Lung (tissue), 12 donors: Measurements from ENCODE around the gene KRTAP10-10. TPM values are rescaled to one million over a fixed set of nuclear protein-coding genes. Genes with fewer than 3 reads are reported as not detected.
"Not testable (repeated sequence)": the region's sequence is repeated elsewhere in the genome, so short reads cannot be mapped to it uniquely, and the experiment has no call there.

ENCODE experiments used
- ATAC-seq: fragments of 200-7000 bp; cut with Tn5 transposase; one replicate; pipeline ENCODE4 v1.9.1; 2020; ENCODE audit warnings: moderate number of reproducible peaks; ENCODE audit not compliant: insufficient read depth, low FRiP score
- DNase-seq, 3 donors: peaks; one replicate each; pipeline ENCODE4 v3.0.0-alpha.2; 2013 to 2017
- H3K27ac ChIP-seq, 2 donors: one replicate each; pipeline ENCODE4 v1.5.1; 2013; ENCODE audit warnings: mild to moderate bottlenecking in 2 of 2, moderate library complexity in 2 of 2, control low read depth in 1 of 2, inconsistent platforms in 1 of 2, low read depth in 1 of 2, low read length in 1 of 2
- H3K27me3 ChIP-seq, 3 donors: one replicate each; pipeline ENCODE4 v1.5.1; 2013; ENCODE audit warnings: low read length in 2 of 3; ENCODE audit not compliant: control insufficient read depth in 3 of 3, insufficient read depth in 3 of 3
- H3K36me3 ChIP-seq, 4 donors: one replicate each; pipeline ENCODE4 v1.5.1; 2013; ENCODE audit warnings: low read length in 4 of 4, mild to moderate bottlenecking in 1 of 4, moderate library complexity in 1 of 4; ENCODE audit not compliant: control insufficient read depth in 4 of 4, insufficient read depth in 4 of 4
- H3K4me1 ChIP-seq, 5 donors: one replicate each; pipeline ENCODE4 v1.5.1; 2013; ENCODE audit warnings: low read length in 5 of 5, mild to moderate bottlenecking in 2 of 5, moderate library complexity in 1 of 5; ENCODE audit not compliant: control insufficient read depth in 5 of 5, insufficient read depth in 5 of 5
- H3K4me3 ChIP-seq: one replicate; pipeline ENCODE4 v1.5.1; 2013; ENCODE audit warnings: mild to moderate bottlenecking, control low read depth, moderate library complexity
- H3K9ac ChIP-seq, 2 donors: one replicate each; pipeline ENCODE4 v1.5.1; 2013; ENCODE audit warnings: low read length in 2 of 2, control low read depth in 1 of 2; ENCODE audit not compliant: insufficient read depth in 1 of 2
- H3K9me3 ChIP-seq, 4 donors: one replicate each; pipeline ENCODE4 v1.5.1; 2013; ENCODE audit warnings: low read length in 3 of 4, mild to moderate bottlenecking in 1 of 4, moderate library complexity in 1 of 4; ENCODE audit not compliant: control insufficient read depth in 4 of 4, insufficient read depth in 3 of 4
- CTCF ChIP-seq: IDR thresholded peaks from 2 replicates; pipeline ENCODE4 v1.5.1; 2012; ENCODE audit warnings: mild to moderate bottlenecking; ENCODE audit errors: control extremely low read depth, extremely low read depth
- WGBS, 2 donors: extraction: QIAGEN DNeasy Blood & Tissue Kit; methylation state at CpG; one replicate each; pipeline ENCODE4 v1.1.7; 2013; 5-methylcytosine and 5-hydroxymethylcytosine counted together
- polyA plus RNA-seq, 2 donors: library from polyadenylated mRNA; stranded (reverse); fragments of 200-250 nt; gene quantifications; one replicate each; pipeline ENCODE4 v1.2.1, GENCODE V29; 2013
- total RNA-seq, 2 donors: library from RNA; depleted of rRNA in 1 of 2; stranded (reverse); fragments of >200 nt in 1 of 2; gene quantifications; one replicate each; pipeline ENCODE4 v1.2.1, GENCODE V29; 2014 to 2021
- donor health status: control.
- donor health status: control.
- donor health status: Bipolar disorder and iron deficiency.
- donor health status: healthy.
- donor health status: DM: yes; HTN: yes; CAD: no.

KRTAP10-10 gene
- total and polyA plus RNA-seq, 4 donors, result not detected

DNA sequence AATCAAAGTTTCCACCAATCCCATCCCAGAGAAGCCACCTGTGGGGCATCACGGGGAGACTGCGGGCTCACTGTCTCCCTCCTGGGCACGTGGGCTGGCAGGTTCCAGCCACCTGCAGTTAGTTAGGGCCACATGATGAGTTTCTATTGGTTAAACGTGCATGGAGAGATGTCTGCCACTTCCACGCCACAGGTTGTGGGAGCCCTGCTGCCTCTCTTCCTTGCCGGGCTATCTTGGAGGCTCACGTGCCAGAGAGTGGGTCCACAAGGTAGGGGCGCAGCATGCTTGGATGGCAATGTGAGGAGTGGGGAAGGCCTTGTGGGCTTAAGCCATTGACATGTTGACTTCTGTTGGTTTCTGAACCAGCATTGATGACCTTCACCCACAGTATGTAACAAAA, 33.2 kb upstream of the KRTAP10-10 start:
- H3K4me3 ChIP-seq, result no peak overlapping the region
- H3K36me3 ChIP-seq, result no peaks in the 10 kb centered on the region
- H3K27ac ChIP-seq, result no peak overlapping the region
- DNase-seq, result no peak
- peaks cover 0 to 3% (median under 1%) of the 10 kb centered on the region in 4 donors for H3K9me3 ChIP-seq
- ATAC-seq, result no peak
- no peaks in the 10 kb centered on the region for H3K4me1 ChIP-seq
- TF ChIP-seq CTCF, result no peak
- H3K27me3 ChIP-seq, result no peaks in the 10 kb centered on the region
- H3K9ac ChIP-seq, result no peak overlapping the region
- 87 to 91% methylated on average over 8 of the region's 8 CpGs for WGBS, 2 donors

DNA sequence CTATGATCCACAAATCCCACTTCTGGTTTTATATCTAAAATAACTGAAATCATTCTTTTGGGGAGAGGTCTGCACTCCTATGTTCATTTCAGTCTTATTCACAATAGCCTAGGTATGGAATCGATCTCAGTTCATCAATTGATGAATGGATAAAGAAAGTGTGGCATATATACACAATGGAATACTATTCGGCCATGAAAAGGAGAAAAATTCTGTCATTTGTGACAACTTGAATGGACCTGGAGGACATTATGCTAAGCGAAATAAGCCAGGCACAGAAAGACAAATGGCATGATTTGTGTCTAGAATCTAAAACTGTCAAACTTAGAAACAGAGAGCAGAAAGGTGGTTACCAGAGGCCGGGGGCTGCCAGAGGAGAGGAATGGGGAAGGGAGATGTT, 30.7 kb upstream of the KRTAP10-10 start:
- 78 to 88% methylated on average over 4 of the region's 4 CpGs for WGBS, 2 donors
- no peak for ATAC-seq
- Histone ChIP-seq H3K27me3 (no peaks in the 10 kb centered on the region), H3K9me3 (peaks cover 0 to 10% (median 3%) of the 10 kb centered on the region in 4 donors), H3K4me3 (no peak overlapping the region), H3K27ac (no peak overlapping the region), H3K4me1 (no peaks in the 10 kb centered on the region), H3K9ac (no peak overlapping the region), H3K36me3 (no peaks in the 10 kb centered on the region)
- DNase-seq, result no peak
- no peak for TF ChIP-seq CTCF

- Histone ChIP-seq H3K9ac (no peak overlapping the region), H3K4me3 (no peak overlapping the region), H3K27ac (no peak overlapping the region), H3K27me3 (no peaks in the 10 kb centered on the region), H3K9me3 (peaks cover 0 to 20% (median 3%) of the 10 kb centered on the region in 4 donors), H3K36me3 (no peaks in the 10 kb centered on the region), H3K4me1 (no peaks in the 10 kb centered on the region)
- ATAC-seq (no peak), DNase-seq (no peak)
- no peak for TF ChIP-seq CTCF
These were observed 28.0 kb upstream of the KRTAP10-10 start for GRCh38 chr21:44609193-44609592.

DNA sequence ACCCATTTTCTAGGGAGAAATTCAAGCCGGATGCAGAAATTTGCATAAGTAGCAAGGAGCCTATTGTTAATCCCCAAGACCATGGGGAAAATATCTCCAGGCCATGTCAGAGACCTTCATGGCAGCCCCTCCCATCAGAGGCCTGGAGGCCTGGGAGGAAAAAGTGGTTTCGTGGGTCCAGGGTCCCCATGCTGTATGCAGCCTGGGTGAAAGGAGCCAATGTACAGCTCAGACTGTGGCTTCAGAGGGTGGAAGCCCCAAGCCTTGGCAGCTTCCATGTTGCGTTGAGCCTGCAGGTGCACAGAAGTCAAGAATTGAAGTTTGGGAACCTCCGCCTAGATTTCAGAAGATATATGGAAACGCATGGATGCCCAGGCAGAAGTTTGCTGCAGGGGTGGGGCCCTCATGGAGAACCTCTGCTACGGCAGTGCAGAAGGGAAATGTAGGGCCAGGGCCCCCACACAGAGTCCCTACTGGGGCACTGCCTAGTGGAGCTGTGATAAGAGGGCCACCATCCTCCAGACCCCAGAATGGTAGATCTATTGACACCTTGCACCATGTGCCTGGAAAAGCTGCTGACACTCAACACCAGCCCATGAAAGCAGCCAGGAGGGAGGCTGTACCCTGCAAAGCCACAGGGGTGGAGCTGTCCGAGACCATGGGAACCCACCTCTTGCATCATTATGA, 26.9 kb upstream of the KRTAP10-10 start:
- H3K4me3 ChIP-seq, H3K9ac ChIP-seq, ATAC-seq, DNase-seq, H3K27ac ChIP-seq, H3K27me3 ChIP-seq, H3K4me1 ChIP-seq, H3K36me3 ChIP-seq: not testable (repeated sequence)
- peaks cover 0 to 20% (median 3%) of the 10 kb centered on the region in 4 donors for H3K9me3 ChIP-seq
- 92 to 96% methylated on average over 7 of the region's 7 CpGs for WGBS, 2 donors
